ENCODE measurements around the gene DOCK3.
"Not testable (repeated sequence)": the region's sequence is repeated elsewhere in the genome, so short reads cannot be mapped to it uniquely, and the experiment has no call there.

DOCK3 gene

DNA sequence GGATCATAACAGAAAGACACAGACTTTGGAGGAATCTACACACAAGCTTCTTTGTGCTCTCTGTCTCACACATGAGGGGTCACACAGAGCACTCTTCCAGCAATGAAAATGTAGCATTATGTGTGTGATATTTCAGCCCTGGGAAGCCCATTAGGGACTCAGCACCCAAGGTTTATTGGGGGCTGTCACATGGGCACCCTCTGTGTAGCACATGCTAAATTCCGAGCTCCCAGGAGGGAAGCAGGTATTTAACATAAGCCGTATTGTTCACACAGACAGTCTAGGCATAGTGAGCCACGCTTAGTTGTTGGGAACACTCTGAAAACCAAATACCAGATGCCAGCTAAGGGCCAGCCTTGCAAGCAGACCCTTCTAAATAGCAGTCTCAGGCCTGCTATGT lies 448.8 kb downstream of the DOCK3 start:
- no peak for DNase-seq
- TF ChIP-seq EZH2 (optimal IDR thresholded peaks at IDR 0.05; ENCODE audit: low read depth, low read length) (no peak), CTCF (IDR thresholded peaks at IDR 0.05; ENCODE audit: low read length) (no peak), EZH2phosphoT487 (IDR thresholded peaks at IDR 0.05; ENCODE audit: low read length) (no peak)
- no peaks in the 10 kb centered on the region for H3K79me2 ChIP-seq (ENCODE audit: low read length)

DNA sequence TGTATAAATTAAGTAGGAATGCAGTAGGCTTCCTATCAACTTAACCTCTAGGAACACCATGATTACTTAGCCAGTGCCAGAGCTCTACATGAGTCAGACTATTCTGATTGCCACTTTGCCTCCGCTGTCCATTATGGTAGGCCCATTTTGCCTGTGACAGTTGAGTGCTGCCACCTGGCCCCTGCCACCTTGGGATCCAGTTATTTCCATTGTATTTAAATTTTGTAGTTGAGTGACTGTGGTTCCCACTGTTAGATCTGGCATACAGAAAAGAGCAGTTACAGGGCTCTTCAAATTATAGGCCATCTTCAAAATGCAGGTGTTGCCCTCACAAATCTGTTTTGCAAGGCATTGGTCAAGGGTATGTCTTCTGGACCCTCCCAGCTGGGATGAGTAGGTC lies 456.9 kb downstream of the DOCK3 start:
- H3K4me2 ChIP-seq (ENCODE audit: low read depth, low read length); H3K27me3 ChIP-seq (replicated peaks; ENCODE audit: insufficient read depth, low read length); H3K9ac ChIP-seq (ENCODE audit: low read length); H3K79me2 ChIP-seq (ENCODE audit: low read length); H3K4me3 ChIP-seq (ENCODE audit: low read length); H2AFZ ChIP-seq (ENCODE audit: low read length); H3K36me3 ChIP-seq (replicated peaks; ENCODE audit: insufficient read depth, low read length); DNase-seq; H3K9me2 ChIP-seq (replicated peaks; ENCODE audit: insufficient read depth, low read length); H3K9me3 ChIP-seq (replicated peaks; ENCODE audit: insufficient read depth, low read length); H3K27ac ChIP-seq (ENCODE audit: low read length); H3F3A ChIP-seq (ENCODE audit: insufficient read depth, low read length); H4K20me1 ChIP-seq (ENCODE audit: insufficient read depth, low read length); H3K4me1 ChIP-seq (ENCODE audit: low read length): not testable (repeated sequence)

More for the DNA sequence above, 448.8 kb downstream of the DOCK3 start:
- H3K4me3 ChIP-seq (ENCODE audit: low read length): no peak overlapping the region
- no peaks in the 10 kb centered on the region for H3K36me3 ChIP-seq (replicated peaks; ENCODE audit: insufficient read depth, low read length)
- H3K9me3 ChIP-seq (replicated peaks; ENCODE audit: insufficient read depth, low read length): no peaks in the 10 kb centered on the region
- H3K4me2 ChIP-seq (ENCODE audit: low read depth, low read length): no peak overlapping the region
- H3K9ac ChIP-seq (ENCODE audit: low read length): no peak overlapping the region
- no peaks in the 10 kb centered on the region for H4K20me1 ChIP-seq (ENCODE audit: insufficient read depth, low read length)
- H3F3A ChIP-seq (ENCODE audit: insufficient read depth, low read length): no peaks in the 10 kb centered on the region
- no peaks in the 10 kb centered on the region for H3K27me3 ChIP-seq (replicated peaks; ENCODE audit: insufficient read depth, low read length)
- H2AFZ ChIP-seq (ENCODE audit: low read length): no peak overlapping the region
- H3K9me2 ChIP-seq (replicated peaks; ENCODE audit: insufficient read depth, low read length): no peaks in the 10 kb centered on the region
- no peak overlapping the region for H3K27ac ChIP-seq (ENCODE audit: low read length)
- no peaks in the 10 kb centered on the region for H3K4me1 ChIP-seq (ENCODE audit: low read length)

DNA sequence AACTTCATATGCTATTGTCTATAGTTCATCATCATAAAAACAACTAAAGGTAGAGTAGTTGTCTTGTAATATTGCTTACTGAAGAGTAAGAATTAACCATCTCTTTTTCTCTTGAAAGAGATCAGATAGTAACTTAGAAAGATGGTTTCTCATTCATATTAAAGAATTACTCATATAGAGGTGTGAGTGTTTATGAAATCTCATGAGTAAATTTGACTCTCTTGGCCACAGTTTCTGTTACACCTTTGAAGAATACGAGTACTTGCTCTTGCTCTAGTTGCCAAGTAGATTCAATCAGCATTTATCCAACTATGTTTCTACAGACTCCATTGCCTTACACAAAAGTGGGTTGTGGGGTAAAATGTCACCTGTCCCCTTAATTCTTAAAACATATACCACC lies 463.0 kb downstream of the DOCK3 start:
- Histone ChIP-seq H3K36me3 (replicated peaks; ENCODE audit: insufficient read depth, low read length) (no peaks in the 10 kb centered on the region), H3F3A (ENCODE audit: insufficient read depth, low read length) (no peaks in the 10 kb centered on the region), H3K4me1 (ENCODE audit: low read length) (no peaks in the 10 kb centered on the region), H3K27me3 (replicated peaks; ENCODE audit: insufficient read depth, low read length) (no peaks in the 10 kb centered on the region), H3K79me2 (ENCODE audit: low read length) (no peaks in the 10 kb centered on the region), H3K9ac (ENCODE audit: low read length) (no peak overlapping the region), H3K27ac (ENCODE audit: low read length) (no peak overlapping the region), H3K4me2 (ENCODE audit: low read depth, low read length) (no peak overlapping the region), H2AFZ (ENCODE audit: low read length) (no peak overlapping the region), H3K4me3 (ENCODE audit: low read length) (no peak overlapping the region), H3K9me2 (replicated peaks; ENCODE audit: insufficient read depth, low read length) (no peaks in the 10 kb centered on the region), H4K20me1 (ENCODE audit: insufficient read depth, low read length) (no peaks in the 10 kb centered on the region), H3K9me3 (replicated peaks; ENCODE audit: insufficient read depth, low read length) (no peaks in the 10 kb centered on the region)
- no peak for TF ChIP-seq CTCF (IDR thresholded peaks at IDR 0.05; ENCODE audit: low read length)
- TF ChIP-seq EZH2phosphoT487 (IDR thresholded peaks at IDR 0.05; ENCODE audit: low read length): no peak
- no peak for TF ChIP-seq EZH2 (optimal IDR thresholded peaks at IDR 0.05; ENCODE audit: low read depth, low read length)
- no peak for DNase-seq

- DNase-seq: no peak
- no peaks in the 10 kb centered on the region for H3K9me3 ChIP-seq (replicated peaks; ENCODE audit: insufficient read depth, low read length)
- H3K27ac ChIP-seq (ENCODE audit: low read length): no peak overlapping the region
- no peaks in the 10 kb centered on the region for H3K27me3 ChIP-seq (replicated peaks; ENCODE audit: insufficient read depth, low read length)
- no peak overlapping the region for H3K9ac ChIP-seq (ENCODE audit: low read length)
- H3K79me2 ChIP-seq (ENCODE audit: low read length): no peaks in the 10 kb centered on the region
- no peak overlapping the region for H3K4me2 ChIP-seq (ENCODE audit: low read depth, low read length)
- H4K20me1 ChIP-seq (ENCODE audit: insufficient read depth, low read length): no peaks in the 10 kb centered on the region
- H3K4me3 ChIP-seq (ENCODE audit: low read length): no peak overlapping the region
- H2AFZ ChIP-seq (ENCODE audit: low read length): no peak overlapping the region
- no peaks in the 10 kb centered on the region for H3K9me2 ChIP-seq (replicated peaks; ENCODE audit: insufficient read depth, low read length)
- H3K36me3 ChIP-seq (replicated peaks; ENCODE audit: insufficient read depth, low read length): no peaks in the 10 kb centered on the region
- no peaks in the 10 kb centered on the region for H3K4me1 ChIP-seq (ENCODE audit: low read length)
- TF ChIP-seq EZH2 (optimal IDR thresholded peaks at IDR 0.05; ENCODE audit: low read depth, low read length): no peak
- TF ChIP-seq CTCF (IDR thresholded peaks at IDR 0.05; ENCODE audit: low read length): no peak
- no peak for TF ChIP-seq EZH2phosphoT487 (IDR thresholded peaks at IDR 0.05; ENCODE audit: low read length)
- H3F3A ChIP-seq (ENCODE audit: insufficient read depth, low read length): no peaks in the 10 kb centered on the region
These were observed 464.9 kb downstream of the DOCK3 start for GRCh38 chr3:51139616-51140015.
